GM21576 (cell line): ENCODE measurements around the gene HAP1.
"Not testable (repeated sequence)": the region's sequence is repeated elsewhere in the genome, so short reads cannot be mapped to it uniquely, and the experiment has no call there.

Experiments
- ATAC-seq: cut with Tn5 transposase; IDR thresholded peaks from one replicate; pipeline ENCODE4 v1.9.1; 2021; ENCODE audit warnings: mild to moderate bottlenecking, moderate library complexity; ENCODE audit not compliant: unreplicated experiment

HAP1 gene

GRCh38 chr17:41725134-41725533 is 9.3 kb downstream of the HAP1 start:
- ATAC-seq: no peak

- ATAC-seq: no peak
Observed at GRCh38 chr17:41724476-41725050, 9.9 kb downstream of the HAP1 start.

- ATAC-seq: no peak
Observed at GRCh38 chr17:41723801-41724475, 10.5 kb downstream of the HAP1 start.

GRCh38 chr17:41722231-41722630 is 12.2 kb downstream of the HAP1 start:
- no peak for ATAC-seq

GRCh38 chr17:41718287-41718645 is 16.2 kb downstream of the HAP1 start:
- ATAC-seq: no peak

- no peak for ATAC-seq
Observed at GRCh38 chr17:41717408-41718286, 16.8 kb downstream of the HAP1 start.

- no peak for ATAC-seq
Observed at GRCh38 chr17:41711669-41712400, 22.6 kb downstream of the HAP1 start, which contains the start of gene GAST. GAST (plus strand) TSS chr17:41712331; CDS start chr17:41715437, 3,106 bp downstream.

GRCh38 chr17:41710472-41711090 is 23.9 kb downstream of the HAP1 start:
- ATAC-seq: no peak

GRCh38 chr17:41707803-41708669 is 26.4 kb downstream of the HAP1 start:
- ATAC-seq: no peak

GRCh38 chr17:41705271-41705991 is 29.0 kb downstream of the HAP1 start:
- no peak for ATAC-seq

- no peak for ATAC-seq
Observed at GRCh38 chr17:41702712-41703111, 31.7 kb downstream of the HAP1 start.

GRCh38 chr17:41700843-41701242 is 33.6 kb downstream of the HAP1 start:
- ATAC-seq: not testable (repeated sequence)

- ATAC-seq: no peak
Observed at GRCh38 chr17:41697122-41697962, 37.1 kb downstream of the HAP1 start.

GRCh38 chr17:41695954-41696757 is 38.3 kb downstream of the HAP1 start:
- ATAC-seq: no peak

- ATAC-seq: no peak
Observed at GRCh38 chr17:41695134-41695661, 39.2 kb downstream of the HAP1 start.

GRCh38 chr17:41692722-41693521 is 41.5 kb downstream of the HAP1 start:
- ATAC-seq: no peak
